ENCODE data around the gene USB1.

USB1 gene
- 5.4 to 25.9 (median 12.0) reads per million in 18 experiments for total RNA-seq

GRCh38 chr16:58000706-58001676 is at the start of gene USB1:
TSS of gene USB1 (plus strand) at chr16:58001407. CDS start at chr16:58001484, 77 bp downstream.
- peak; percentile 83 to 86 for DNase-seq

GRCh38 chr16:57952909-57953308 is 48.3 kb upstream of the USB1 start:
- no peak for DNase-seq

GRCh38 chr16:57953857-57954256 is 47.4 kb upstream of the USB1 start:
- no peak for DNase-seq

- no peak for DNase-seq
Measured at GRCh38 chr16:57955572-57956188, 45.5 kb upstream of the USB1 start.

GRCh38 chr16:57956270-57956808 is 44.9 kb upstream of the USB1 start:
- no peak for DNase-seq

GRCh38 chr16:57956924-57957672 is 44.1 kb upstream of the USB1 start:
- DNase-seq = no peak

- no peak for DNase-seq
Measured at GRCh38 chr16:57957673-57958392, 43.4 kb upstream of the USB1 start.

- DNase-seq = no peak
Measured at GRCh38 chr16:57958544-57958943, 42.7 kb upstream of the USB1 start.

- DNase-seq = peak in 1 of 2 donors; percentile 8
Measured at GRCh38 chr16:57959121-57959520, 42.1 kb upstream of the USB1 start.

- DNase-seq = no peak
Measured at GRCh38 chr16:57959804-57960203, 41.4 kb upstream of the USB1 start.

GRCh38 chr16:57960310-57960709 is 40.9 kb upstream of the USB1 start:
- DNase-seq = no peak

- DNase-seq = no peak
Measured at GRCh38 chr16:57960826-57961472, 40.3 kb upstream of the USB1 start.

- no peak for DNase-seq
Measured at GRCh38 chr16:57961538-57961937, 39.7 kb upstream of the USB1 start.

- DNase-seq = no peak
Measured at GRCh38 chr16:57962046-57962445, 39.2 kb upstream of the USB1 start.

- no peak for DNase-seq
Measured at GRCh38 chr16:57962756-57963155, 38.5 kb upstream of the USB1 start.

- no peak for DNase-seq
Measured at GRCh38 chr16:57964157-57964700, 37.0 kb upstream of the USB1 start.

- no peak for DNase-seq
Measured at GRCh38 chr16:57966204-57966771, 34.9 kb upstream of the USB1 start.

GRCh38 chr16:57966986-57967385 is 34.2 kb upstream of the USB1 start:
- no peak for DNase-seq

- no peak for DNase-seq
Measured at GRCh38 chr16:57967916-57968315, 33.3 kb upstream of the USB1 start.

- no peak for DNase-seq
Measured at GRCh38 chr16:57969451-57970123, 31.6 kb upstream of the USB1 start.
